Astrocyte (in vitro differentiated cells and primary cell): ENCODE results near the gene CADM1.

Source experiments
- EZH2 ChIP-seq: IDR thresholded peaks from 2 replicates; pipeline ENCODE4 v1.6.1; 2012; ENCODE audit warnings: mild to moderate bottlenecking, low read length, inconsistent platforms; ENCODE audit not compliant: insufficient read depth
- TF ChIP-seq, protein P1 (sequence below): IDR thresholded peaks from 2 replicates; pipeline ENCODE4 v1.5.1; 2011; ENCODE audit warnings: low read depth, mild to moderate bottlenecking, inconsistent platforms, low read length, moderate library complexity; ENCODE audit not compliant: insufficient read depth

DNA sequence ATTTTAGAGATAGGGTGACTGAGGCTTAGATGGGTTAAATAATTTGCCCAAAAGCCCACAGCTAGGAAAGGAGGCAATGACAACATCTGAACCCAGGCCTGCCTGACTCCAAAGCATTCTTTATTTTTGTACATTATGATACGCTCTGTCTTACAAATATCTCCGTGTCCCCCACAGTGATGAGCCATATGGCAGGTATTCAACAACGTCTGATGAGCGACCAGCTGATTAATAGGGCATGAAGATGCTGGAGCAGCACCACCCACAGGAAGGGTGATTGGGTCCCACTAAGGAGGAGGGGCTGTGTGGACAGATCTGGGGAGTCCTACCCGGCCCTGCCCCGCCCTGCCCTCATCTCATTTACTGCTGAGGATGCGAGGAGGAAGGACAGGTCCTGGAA lies 380.6 kb downstream of the CADM1 start:
- TF ChIP-seq, protein P1, sequence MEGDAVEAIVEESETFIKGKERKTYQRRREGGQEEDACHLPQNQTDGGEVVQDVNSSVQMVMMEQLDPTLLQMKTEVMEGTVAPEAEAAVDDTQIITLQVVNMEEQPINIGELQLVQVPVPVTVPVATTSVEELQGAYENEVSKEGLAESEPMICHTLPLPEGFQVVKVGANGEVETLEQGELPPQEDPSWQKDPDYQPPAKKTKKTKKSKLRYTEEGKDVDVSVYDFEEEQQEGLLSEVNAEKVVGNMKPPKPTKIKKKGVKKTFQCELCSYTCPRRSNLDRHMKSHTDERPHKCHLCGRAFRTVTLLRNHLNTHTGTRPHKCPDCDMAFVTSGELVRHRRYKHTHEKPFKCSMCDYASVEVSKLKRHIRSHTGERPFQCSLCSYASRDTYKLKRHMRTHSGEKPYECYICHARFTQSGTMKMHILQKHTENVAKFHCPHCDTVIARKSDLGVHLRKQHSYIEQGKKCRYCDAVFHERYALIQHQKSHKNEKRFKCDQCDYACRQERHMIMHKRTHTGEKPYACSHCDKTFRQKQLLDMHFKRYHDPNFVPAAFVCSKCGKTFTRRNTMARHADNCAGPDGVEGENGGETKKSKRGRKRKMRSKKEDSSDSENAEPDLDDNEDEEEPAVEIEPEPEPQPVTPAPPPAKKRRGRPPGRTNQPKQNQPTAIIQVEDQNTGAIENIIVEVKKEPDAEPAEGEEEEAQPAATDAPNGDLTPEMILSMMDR, result no peak
- no peak for TF ChIP-seq EZH2
